T follicular helper cell (primary cell): ENCODE data around the gene FGF14.

Experiments
- DNase-seq: peaks from one replicate; pipeline ENCODE4 v3.0.0-alpha.2; 2020; ENCODE audit warnings: low read depth

Gene FGF14

DNA sequence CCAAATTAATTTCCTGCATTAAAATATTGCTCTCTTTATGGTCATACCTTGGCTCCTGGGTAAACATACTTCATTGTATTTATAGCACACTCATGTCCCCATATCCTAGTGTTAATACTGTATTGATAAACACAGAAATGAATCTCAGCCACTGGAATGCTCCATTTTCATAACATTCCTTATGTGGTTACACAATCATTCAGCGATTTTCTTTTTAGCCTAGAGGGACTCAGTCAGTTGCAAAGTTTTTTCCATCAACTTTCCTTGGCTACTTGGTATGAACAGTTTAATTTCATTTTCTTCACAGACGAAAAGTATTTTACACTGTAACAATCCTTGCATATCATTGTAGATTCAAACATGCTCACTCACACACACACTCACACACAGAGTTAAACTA is 471.5 kb downstream of the FGF14 start:
- no peak for DNase-seq

GRCh38 chr13:101925731-101926130 is 476.1 kb downstream of the FGF14 start:
- no peak for DNase-seq

DNA sequence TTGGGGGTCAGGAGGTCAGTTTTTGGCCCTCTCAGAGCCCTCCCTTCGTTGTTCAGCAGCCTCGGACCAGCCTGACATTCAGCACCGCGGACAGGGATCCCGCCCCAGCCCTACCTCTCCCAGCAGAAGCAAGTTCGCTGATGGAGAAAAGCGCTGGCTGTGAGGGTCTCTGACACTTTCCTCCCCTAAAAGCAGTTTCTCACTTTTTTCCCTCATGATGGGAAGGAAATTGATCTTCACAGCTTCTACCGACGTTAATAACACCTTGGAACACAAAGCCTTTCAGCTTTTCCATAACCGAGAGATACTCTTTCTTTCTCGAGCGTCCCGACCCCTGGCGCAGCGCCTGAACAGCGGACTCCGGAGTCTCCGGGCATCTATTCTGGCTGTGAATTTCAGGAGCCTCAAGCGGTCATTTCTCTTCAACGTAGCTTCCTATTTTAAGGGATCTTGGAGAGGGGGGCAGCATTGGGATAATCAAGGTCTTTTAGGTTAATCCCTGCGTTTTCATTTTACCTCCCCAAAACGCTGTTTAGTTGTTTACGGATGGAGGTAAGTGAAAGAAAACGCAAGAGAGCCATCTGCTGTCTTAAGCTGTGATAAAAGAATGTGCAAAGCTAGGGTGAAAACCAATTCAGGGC is 482.2 kb downstream of the FGF14 start:
- no peak for DNase-seq

DNA sequence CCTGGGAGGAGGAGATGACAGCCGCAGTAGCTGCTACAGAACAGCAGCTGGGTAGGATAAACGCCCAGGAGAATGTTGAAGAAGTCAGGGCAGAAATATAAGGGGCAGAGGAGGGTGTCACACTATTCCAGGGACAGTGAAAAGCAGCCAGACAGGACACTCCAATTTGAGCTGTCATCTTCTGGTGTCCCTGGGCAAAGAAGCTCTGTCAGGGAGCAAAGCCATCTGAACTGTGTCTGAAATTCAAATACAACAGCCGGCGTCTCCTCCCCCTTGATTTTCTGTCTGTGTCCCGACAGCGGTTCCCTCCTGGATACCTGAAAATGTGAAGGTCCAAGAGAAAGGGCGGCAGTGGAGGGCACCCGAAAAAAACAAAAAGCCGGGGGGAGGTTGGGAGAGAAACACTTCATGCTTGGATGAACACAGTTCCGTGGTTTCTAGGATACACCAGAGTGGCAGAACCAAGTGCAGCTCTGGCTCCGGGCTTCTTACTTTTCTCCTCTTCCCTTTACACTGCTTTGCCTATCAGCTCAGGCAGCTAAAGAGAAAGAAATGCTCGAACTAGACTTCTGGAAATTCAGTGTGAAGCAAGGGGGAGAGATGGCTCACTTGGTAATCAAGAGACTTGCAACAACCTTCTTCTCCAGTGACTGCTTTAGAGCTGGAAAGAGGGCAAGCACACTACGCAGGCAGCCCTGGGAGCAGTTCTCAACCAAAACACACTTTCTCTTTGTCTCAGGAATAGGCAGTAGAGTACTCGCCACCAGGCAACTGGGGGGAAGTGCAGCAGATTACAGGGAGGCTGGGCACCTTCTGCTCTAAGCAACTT is 483.8 kb downstream of the FGF14 start:
- DNase-seq: no peak

DNA sequence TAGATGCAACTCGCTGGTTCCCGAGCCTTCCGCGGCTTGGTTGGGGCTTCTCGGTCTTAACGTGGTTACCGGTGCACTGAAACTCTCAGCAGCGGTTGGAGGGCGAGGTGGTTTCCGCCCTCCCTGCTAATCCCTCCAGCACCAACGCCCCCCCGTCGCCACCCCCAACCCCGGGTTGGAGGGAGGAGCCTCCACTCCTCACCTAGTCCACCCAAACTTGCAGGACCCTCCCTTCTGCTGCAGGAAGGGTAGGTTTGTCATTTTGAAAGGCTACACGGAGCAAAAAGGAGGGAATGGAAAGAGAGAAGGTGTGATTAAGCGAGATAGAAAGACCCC is 484.4 kb downstream of the FGF14 start:
- no peak for DNase-seq

GRCh38 chr13:101916775-101917474 is 484.9 kb downstream of the FGF14 start:
- DNase-seq: no peak

GRCh38 chr13:101916108-101916774 is 485.6 kb downstream of the FGF14 start:
- DNase-seq: no peak

DNA sequence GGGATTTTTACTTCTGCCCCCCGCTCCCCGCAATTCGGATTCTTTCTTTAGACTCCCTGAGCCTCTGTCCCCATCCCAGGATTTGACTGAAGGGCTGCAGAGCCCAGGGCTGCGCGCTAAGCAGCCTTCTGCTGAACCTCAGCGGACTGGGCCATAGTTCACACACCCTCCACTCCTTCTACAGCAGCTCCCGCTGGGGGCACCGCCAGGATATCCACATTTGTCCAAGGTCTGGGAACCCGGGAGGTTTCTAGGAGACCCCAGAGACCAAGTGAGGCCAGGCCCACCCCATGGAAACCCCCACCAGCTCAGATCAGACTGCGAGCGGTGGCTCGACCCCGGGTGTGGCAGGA is 486.1 kb downstream of the FGF14 start:
- DNase-seq: no peak

DNA sequence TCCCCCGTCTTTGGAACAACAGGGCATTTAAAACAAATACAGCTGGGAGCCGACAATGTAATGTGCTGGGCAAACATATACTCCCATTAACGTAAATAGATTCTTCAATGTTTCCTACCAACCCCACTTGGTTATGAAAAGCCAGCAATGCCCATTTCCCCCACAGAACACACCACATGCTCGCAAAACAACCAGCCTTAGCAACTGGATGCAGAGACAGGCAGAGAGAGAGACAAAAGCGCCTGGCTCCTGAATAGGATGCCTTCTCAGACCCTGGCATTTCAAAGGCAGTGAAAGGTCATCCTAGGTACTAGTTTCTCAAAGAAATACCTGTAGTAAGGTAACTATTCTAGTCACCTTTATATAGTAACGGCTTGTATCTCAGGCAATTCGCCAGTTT is 486.5 kb downstream of the FGF14 start:
- DNase-seq: no peak

DNA sequence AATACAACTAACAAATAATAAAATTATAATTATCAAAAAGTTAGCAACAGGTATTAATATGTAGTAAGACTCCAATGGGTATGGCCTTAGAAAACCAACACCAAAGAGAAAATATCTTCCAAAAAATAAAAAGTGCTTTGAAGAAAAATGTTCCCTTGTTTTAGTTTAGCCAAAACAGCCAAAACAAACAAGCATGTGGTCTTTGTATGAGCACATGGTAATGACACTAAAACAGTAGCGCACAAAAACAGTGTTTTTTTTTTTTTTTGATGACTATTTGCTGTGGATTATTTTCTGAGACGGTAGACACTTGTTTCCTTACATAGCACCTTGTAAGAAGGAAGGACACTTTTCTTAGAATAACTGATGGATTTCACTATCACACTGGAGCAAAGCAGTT is 490.1 kb downstream of the FGF14 start:
- DNase-seq: no peak

- no peak for DNase-seq
Measured at GRCh38 chr13:101903890-101904289, 498.0 kb downstream of the FGF14 start.

GRCh38 chr13:101898676-101899075 is 503.2 kb downstream of the FGF14 start:
- DNase-seq: no peak

- no peak for DNase-seq
Measured at GRCh38 chr13:101896541-101896940, 505.3 kb downstream of the FGF14 start.

GRCh38 chr13:101893021-101893420 is 508.8 kb downstream of the FGF14 start:
- no peak for DNase-seq

DNA sequence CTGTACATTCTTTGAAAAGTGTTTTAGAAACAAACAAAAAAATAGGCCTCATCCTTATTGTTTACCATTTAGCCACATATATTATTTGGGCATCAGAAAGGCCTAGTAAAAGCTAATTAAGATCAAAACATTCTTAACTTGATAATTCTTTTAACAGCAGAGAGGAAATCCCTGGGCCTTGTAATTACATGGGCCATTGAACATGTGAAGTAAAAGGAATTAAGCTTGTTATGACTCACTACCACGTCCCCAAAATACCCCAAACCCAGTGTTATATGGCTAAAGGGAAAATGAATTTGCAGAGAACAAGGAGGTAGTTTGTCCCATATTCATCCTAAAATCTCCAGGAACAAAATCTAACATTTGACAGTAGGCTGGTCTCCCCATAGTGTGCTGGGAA is 509.6 kb downstream of the FGF14 start:
- no peak for DNase-seq

- DNase-seq: no peak
Measured at GRCh38 chr13:101881593-101881992, 520.3 kb downstream of the FGF14 start.

GRCh38 chr13:101880581-101880980 is 521.3 kb downstream of the FGF14 start:
- no peak for DNase-seq

- no peak for DNase-seq
Measured at GRCh38 chr13:101876951-101877350, 524.9 kb downstream of the FGF14 start.

DNA sequence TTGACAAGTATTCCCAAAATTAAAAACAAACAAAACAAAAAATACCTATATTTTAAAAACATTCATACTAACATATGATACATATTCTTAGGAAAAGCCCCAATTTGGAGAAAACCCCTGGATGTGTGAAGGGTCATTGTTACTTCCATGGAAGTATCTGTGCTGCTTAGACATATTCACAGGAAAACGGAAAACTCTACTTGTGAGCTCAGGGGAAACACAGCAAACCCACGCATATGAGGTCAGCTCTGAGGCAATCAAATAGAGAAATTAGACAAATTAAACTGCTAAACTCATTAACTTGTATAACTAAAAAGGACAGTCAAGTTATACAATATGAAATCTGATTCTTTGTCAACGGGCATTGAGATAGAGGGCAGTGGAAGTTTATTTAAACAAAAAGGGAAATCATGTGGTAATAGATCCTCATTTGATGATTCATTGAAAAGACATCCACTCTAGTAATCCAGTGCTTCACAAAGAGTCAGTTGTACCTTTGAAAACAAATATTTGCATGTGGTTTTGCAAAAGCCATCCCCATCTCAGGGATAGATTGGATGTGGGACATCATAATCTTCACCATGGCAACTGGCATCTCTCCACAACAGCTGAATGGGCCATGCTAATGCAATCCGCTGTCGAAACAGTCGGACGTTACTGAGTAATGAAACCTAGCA is 526.0 kb downstream of the FGF14 start:
- no peak for DNase-seq

DNA sequence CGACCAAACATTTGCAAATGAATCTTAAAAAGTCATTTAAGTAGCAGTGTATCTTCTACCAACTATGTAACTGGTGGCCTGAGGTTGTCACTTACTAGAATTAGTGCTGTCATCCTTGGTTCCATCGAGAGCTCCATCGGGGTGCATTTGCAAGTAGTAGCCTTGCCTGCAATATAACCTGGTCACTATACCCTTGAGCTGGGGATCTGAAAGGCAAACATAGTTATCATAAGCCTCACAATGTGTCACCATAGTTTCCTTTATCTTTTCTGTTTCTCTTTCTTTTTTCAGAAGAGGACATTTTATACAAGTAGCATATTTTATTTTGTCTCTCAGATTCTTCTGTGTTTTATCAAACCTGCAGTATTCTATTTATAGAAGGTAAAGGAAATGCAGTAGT is 526.8 kb downstream of the FGF14 start:
- DNase-seq: no peak

DNA sequence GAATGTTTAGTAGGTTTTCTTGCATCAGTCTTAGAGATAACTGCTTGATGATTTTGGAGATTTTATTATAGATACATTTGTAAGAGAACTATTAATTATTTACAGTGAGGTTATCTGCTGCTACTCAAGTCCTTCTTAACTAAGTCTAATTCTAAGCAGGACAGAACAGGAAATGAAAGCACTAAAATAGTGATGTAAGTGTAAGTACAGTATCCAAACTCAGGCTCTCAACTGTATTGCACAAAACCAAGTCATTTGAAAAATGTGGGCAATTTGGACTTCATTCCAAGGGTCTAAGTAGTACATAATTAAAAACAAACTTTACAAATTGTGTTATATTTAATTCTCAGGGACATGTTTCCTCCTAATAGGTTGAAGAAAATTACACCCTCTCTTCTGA is 532.3 kb downstream of the FGF14 start:
- no peak for DNase-seq
